Right kidney (tissue), 1 donor: ENCODE measurements around the gene TEP1.
"Not testable (repeated sequence)": the region's sequence is repeated elsewhere in the genome, so short reads cannot be mapped to it uniquely, and the experiment has no call there.

Source experiments
- DNase-seq: peaks from one replicate; pipeline ENCODE4 v3.0.0-alpha.2; 2016

The TEP1 gene

DNA sequence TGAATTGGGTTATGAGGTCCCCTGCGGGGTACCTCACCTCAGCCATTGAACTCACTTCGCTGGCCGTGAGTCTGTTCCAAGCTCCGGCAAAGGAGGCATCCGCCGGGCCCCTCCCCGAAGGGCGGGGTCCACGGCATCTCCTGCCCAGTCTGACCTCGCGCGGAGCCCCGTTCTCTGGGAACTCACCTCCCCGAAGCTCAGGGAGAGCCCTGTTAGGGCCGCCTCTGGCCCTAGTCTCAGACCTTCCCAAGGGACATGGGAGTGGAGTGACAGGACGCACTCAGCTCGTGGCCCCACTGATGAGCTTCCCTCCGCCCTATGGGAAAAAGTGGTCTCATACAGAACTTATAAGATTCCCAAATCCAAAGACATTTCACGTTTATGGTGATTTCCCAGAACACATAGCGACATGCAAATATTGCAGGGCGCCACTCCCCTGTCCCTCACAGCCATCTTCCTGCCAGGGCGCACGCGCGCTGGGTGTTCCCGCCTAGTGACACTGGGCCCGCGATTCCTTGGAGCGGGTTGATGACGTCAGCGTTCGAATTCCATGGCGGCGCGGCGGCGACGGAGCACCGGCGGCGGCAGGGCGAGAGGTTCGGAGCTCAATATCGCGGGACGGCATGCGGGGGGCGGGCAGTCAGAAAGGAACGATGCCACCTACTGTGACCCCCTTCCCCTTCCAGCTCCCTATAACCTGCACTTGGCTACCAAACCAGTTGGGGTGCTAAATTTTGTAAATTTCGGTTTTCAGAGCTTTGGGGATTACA lies 70.0 kb downstream of the TEP1 start, which contains the start of gene PARP2:
Gene PARP2 (plus strand): TSS at position 544 of the 770 bp plus-strand sequence. CDS start 7 bp downstream, at position 551.
- peak; percentile 98 for DNase-seq

DNA sequence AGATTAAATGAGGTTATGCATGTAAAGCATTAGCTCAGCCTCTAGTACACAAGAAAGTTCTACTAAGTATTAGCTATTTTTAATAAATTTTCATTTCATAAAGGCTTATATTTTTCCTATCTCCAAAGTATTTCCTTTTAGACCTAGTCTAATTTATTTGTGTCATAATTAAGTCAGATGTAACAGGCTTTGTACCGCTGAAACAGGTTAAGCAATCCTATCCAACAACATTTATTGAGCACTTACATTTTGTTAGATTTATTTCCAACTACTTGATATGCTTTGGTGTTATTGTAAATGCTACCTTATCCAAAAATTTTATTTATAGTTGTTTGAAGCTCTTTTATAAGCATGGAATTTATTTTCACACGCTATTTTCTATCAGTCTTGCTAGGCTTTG lies 71.7 kb downstream of the TEP1 start:
- DNase-seq: no peak

- DNase-seq: not testable (repeated sequence)
Measured at GRCh38 chr14:20341032-20341431, 72.3 kb downstream of the TEP1 start.

DNA sequence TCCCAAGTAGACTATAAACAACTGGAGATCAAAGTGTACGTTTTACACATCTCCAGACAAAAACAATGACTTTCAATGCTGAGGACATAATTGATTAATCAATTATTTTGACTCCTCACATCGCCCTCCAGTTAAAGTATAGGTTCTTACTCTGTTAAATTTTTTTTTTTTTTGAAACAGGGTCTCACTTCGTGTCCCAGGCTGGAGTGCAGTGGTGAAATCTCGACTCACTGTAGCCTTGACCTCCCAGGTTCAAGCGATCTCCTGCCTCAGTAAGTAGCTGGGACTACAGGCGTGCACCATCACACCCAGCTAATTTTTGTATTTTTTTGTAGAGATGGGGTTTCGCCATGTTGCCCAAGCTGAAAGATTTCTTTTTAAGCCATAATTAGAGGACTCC lies 79.3 kb downstream of the TEP1 start:
- DNase-seq: no peak

DNA sequence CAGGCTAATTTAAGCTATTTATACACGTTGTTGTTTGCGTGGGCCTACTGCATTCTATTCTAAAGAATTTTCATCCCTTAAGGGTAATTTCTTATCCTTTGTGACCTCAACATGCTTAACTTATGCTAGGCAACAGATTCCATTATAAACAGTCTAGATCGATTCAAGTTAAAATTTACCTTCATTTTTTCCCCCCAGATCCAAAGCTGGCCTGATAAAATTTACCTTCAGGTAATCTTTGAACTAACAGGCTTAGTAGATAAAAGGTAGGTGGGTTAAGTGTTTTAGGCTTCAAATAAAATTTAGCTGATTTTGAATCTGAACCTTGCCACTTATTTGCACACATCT lies 79.8 kb downstream of the TEP1 start:
- no peak for DNase-seq

- peak; percentile 86 for DNase-seq
Measured at GRCh38 chr14:20332788-20333493, 80.4 kb downstream of the TEP1 start, which contains the start of gene CCNB1IP1. TSS of gene CCNB1IP1 (minus strand) at chr14:20333279. CDS start at chr14:20316523, 16,756 bp downstream.

DNA sequence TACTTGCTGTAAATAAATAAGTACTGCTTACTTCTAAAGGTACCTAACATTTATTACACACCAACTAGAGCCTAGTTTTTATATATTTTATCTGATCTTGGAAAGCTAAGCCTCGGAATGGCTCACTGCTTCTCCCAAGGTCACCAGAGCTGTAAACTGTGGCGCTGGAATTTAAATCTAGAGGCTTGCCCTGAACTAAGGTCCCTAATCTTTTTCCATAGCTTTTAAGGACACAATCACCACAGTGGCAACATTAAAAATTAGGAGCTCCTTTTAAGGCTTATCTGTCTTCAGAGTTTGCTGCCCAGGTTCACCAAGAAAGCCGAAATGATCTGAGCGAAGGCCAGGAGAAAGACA lies 80.9 kb downstream of the TEP1 start:
- no peak for DNase-seq

DNA sequence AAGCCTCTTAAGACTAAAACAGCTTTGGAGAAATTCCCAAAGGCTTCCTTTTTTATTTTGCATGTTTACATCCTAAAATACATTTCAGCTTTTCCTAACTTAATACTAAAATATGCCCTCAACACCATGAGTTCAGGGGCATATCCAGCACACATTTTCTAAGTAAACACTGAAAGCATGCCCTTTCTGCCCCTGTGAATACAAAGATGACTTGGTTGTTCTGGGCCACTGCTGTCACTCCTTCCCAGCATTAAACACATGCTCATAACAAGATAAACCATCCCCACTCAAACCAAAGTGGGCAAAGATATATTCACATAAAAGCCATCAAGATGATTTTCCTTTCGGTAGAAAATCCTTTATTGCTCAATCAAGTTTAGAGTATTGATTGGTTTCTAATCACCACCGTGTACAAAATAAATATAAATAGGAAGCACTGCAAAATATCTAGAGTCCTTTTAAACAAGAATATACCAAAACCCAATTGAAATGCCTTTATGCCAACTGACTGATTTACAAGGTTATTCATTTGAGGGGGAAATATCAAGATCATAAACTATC lies 82.2 kb downstream of the TEP1 start:
- no peak for DNase-seq

DNA sequence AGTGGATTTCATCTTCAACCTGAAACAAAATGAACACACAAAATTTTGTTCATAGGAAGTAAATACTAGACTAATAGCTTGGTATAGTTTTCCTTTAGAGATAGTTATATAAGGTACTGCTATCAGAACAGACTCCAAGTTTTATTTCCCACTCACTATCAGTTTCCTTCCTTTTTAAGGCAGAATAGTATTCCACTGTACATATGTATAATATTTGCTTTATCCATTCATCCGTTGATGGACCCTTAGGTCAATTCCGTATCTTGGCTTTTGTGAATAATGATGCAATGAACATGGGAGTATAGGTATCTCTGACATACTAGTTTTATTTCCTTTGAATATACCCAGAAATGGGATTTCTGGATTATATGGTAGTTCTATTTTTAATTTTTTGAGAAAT lies 83.9 kb downstream of the TEP1 start:
- DNase-seq: no peak

GRCh38 chr14:20328705-20329104 lies 84.6 kb downstream of the TEP1 start:
- DNase-seq: no peak

DNA sequence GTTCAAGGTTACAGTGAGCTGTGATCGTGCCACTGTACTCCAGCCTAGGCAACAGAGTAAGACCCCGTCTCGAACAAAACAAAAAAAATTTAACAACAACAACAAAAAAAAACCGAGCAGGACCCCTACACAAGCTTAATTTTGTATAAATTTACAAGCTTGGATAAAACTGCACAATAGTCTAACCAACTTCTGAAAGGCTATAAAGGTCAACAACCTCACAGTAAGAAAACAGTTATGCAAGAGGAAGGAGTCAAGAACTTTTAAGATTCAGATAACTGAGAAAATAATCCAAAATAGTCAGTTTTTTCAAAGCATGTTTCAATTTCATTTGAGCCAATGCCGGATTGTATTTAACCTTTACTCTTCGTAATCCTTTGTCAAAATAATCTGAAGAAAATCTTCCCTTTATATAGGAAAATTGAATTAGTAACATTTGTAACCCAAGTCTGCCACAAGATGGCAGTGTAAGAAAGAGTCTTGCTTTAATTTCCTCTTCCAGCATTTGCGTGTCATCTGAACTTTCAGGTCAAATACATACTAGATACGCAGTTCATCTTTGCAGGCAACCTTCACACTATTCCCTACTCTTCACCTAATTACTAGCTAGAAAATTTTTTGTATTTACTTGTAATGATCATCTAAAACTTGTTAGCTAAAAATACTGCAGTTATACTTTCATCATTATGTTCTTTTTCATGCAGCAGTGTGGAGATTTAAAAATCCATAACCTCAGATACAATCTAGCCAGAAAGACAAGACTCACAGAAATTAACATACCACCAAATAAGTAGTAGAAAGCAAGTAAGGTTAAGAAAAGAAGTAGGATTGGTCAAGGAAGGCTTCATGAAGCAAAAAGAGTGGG lies 86.1 kb downstream of the TEP1 start:
- DNase-seq: no peak

DNA sequence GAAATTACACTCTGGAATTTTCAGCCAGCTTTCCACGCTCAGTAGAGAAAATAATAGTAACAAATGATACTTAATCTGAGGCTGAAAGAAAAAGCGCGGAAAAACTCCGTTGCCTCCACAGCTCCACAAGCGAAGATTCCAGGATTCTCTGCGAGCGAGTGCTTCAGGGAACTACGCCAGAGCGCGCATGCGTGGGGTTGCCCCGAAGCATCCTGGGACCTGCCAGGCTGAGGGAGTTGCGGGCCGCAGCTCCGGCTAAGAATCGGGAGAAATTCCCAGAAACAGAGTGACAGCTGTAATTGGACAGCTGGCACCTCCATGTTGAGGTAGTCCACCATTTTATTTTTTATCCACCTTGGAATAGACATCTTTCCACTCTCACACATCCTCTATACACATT lies 95.6 kb downstream of the TEP1 start:
- no peak for DNase-seq
